GM12878 (cell line): ENCODE measurements around the gene LYPLAL1. TPM values are rescaled to one million over a fixed set of nuclear protein-coding genes. Genes with fewer than 3 reads are reported as not detected.

Experiments used
- ATAC-seq: fragments of 200-7000 bp; cut with Tn5 transposase; 3 replicates; pipeline ENCODE4 v1.9.1; 2020; ENCODE audit warnings: mild to moderate bottlenecking, moderate library complexity
- BruUV-seq: library from RNA; stranded (reverse); fragments of 400-500 nt; replicated peaks from 2 replicates; lab custom pipeline; 2021; lab: Mats Ljungman, UMichigan
- CTCF ChIA-PET: fragments of 300-600 bp; sonication (Branson Sonifier 250); formaldehyde crosslinking; extraction: SDS; loops from one replicate; lab custom pipeline; 2021; ENCODE audit warnings: inconsistent platforms; lab: Yijun Ruan, JAX
- POLR2A ChIA-PET: fragments of 350-600 bp; formaldehyde crosslinking; extraction: SDS; loops from one replicate; lab custom pipeline; 2021; ENCODE audit warnings: inconsistent platforms; lab: Charles Lee
- RAD21 ChIA-PET: fragments of 300-600 bp; sonication (Branson Sonifier 250); formaldehyde crosslinking; loops from one replicate; lab custom pipeline; 2023; ENCODE audit warnings: antibody characterized with exemption; ENCODE audit not compliant: unreplicated experiment; lab: Charles Lee
- SMC1A ChIA-PET: fragments of 300-600 bp; sonication (Branson Sonifier 250); formaldehyde crosslinking; loops from one replicate; lab custom pipeline; 2023; ENCODE audit not compliant: unreplicated experiment, uncharacterized antibody; lab: Charles Lee
- DNase-seq: peaks from one replicate; pipeline ENCODE4 v3.0.0-alpha.2; 2011; ENCODE audit warnings: low read depth, low spot score
- FAIRE-seq: peaks from 3 replicates; lab custom pipeline; 2011; peaks lifted over from hg19 to GRCh38; lab: Jason Lieb, UNC
- H2AFZ ChIP-seq: 2 replicates; pipeline ENCODE4 v1.6.0; 2011; ENCODE audit warnings: low read depth, low read length, control low read depth; ENCODE audit not compliant: control insufficient read depth
- H3K27ac ChIP-seq: 2 replicates; pipeline ENCODE4 v1.5.1; 2011; ENCODE audit warnings: control low read depth; ENCODE audit not compliant: control insufficient read depth, insufficient read depth
- H3K27me3 ChIP-seq, 2 experiments: replicated peaks in 1 of 2; 2 replicates each; pipeline versions ENCODE4 v1.6.0 to v1.6.1; 2011; ENCODE audit warnings: low read length in 1 of 2; ENCODE audit not compliant: control insufficient read depth in 2 of 2, insufficient read depth in 2 of 2
- H3K36me3 ChIP-seq, 2 experiments: 2 replicates each; pipeline ENCODE4 v1.5.1; 2011; ENCODE audit warnings: low read length in 1 of 2; ENCODE audit not compliant: control insufficient read depth in 2 of 2, insufficient read depth in 2 of 2
- H3K4me1 ChIP-seq: 2 replicates; pipeline ENCODE4 v1.6.1; 2011; ENCODE audit warnings: mild to moderate bottlenecking, low read length, moderate library complexity, mixed read lengths; ENCODE audit not compliant: control insufficient read depth, insufficient read depth
- H3K4me2 ChIP-seq: 2 replicates; pipeline ENCODE4 v1.6.0; 2011; ENCODE audit warnings: control low read depth; ENCODE audit not compliant: control insufficient read depth, insufficient read depth
- H3K4me3 ChIP-seq: fragments of 200-600 bp; sonication (generic); 2 replicates; pipeline ENCODE4 v1.5.1; 2016
- H3K79me2 ChIP-seq: 2 replicates; pipeline ENCODE4 v1.6.0; 2011; ENCODE audit warnings: low read length; ENCODE audit not compliant: control insufficient read depth, insufficient read depth
- H3K9ac ChIP-seq: 2 replicates; pipeline ENCODE4 v1.8.0; 2011; ENCODE audit warnings: low read length, control low read depth, mixed read lengths; ENCODE audit not compliant: control insufficient read depth, insufficient read depth
- H3K9me3 ChIP-seq: replicated peaks from 3 replicates; pipeline ENCODE4 v1.5.1; 2011; ENCODE audit warnings: mild to moderate bottlenecking, low read length; ENCODE audit not compliant: control insufficient read depth, insufficient read depth
- H4K20me1 ChIP-seq: 2 replicates; pipeline ENCODE4 v1.6.0; 2011; ENCODE audit not compliant: control insufficient read depth, insufficient read depth
- ETV6 ChIP-seq, 2 experiments: fragments of 450-650 bp in 1 of 2; IDR thresholded peaks in 1 of 2; conservative IDR thresholded peaks in 1 of 2; 2 replicates each; pipeline ENCODE4 v1.6.1; 2014; ENCODE audit warnings: antibody characterized with exemption in 1 of 2, borderline replicate concordance in 1 of 2, low read depth in 1 of 2, mild to moderate bottlenecking in 1 of 2, moderate library complexity in 1 of 2
- GABPA ChIP-seq: IDR thresholded peaks from 2 replicates; pipeline ENCODE4 v1.6.1; 2014; ENCODE audit warnings: antibody characterized with exemption, low read depth, mild to moderate bottlenecking, inconsistent platforms
- IRF3 ChIP-seq: fragments of 450-650 bp; IDR thresholded peaks from 2 replicates; pipeline ENCODE4 v1.6.1; 2014; ENCODE audit warnings: mild to moderate bottlenecking
- KAT2A ChIP-seq: conservative IDR thresholded peaks from 2 replicates; pipeline ENCODE4 v1.6.1; 2011; ENCODE audit warnings: low read depth, low read length; ENCODE audit not compliant: control insufficient read depth
- MEF2B ChIP-seq: fragments of 450-650 bp; IDR thresholded peaks from 2 replicates; pipeline ENCODE4 v1.6.1; 2018; ENCODE audit warnings: mild to moderate bottlenecking, moderate library complexity; ENCODE audit not compliant: partially characterized antibody, poor library complexity, severe bottlenecking
- MLLT1 ChIP-seq: fragments of 450-650 bp; IDR thresholded peaks from 2 replicates; pipeline ENCODE4 v1.6.1; 2016; ENCODE audit warnings: mild to moderate bottlenecking
- NKRF ChIP-seq: fragments of 450-650 bp; conservative IDR thresholded peaks from 2 replicates; pipeline ENCODE4 v1.6.1; 2017; ENCODE audit warnings: mild to moderate bottlenecking, moderate library complexity
- ZNF24 ChIP-seq: fragments of 450-650 bp; IDR thresholded peaks from 2 replicates; pipeline ENCODE4 v1.6.1; 2017; ENCODE audit warnings: antibody characterized with exemption, mild to moderate bottlenecking
- ZNF622 ChIP-seq: fragments of 450-650 bp; IDR thresholded peaks from 2 replicates; pipeline ENCODE4 v1.6.1; 2017; ENCODE audit warnings: mild to moderate bottlenecking, inconsistent platforms
- ZZZ3 ChIP-seq: IDR thresholded peaks from 2 replicates; pipeline ENCODE4 v1.6.1; 2011; ENCODE audit warnings: low read depth; ENCODE audit not compliant: control insufficient read depth, insufficient read length
- WGBS: methylation state at CpG from one replicate; pipeline ENCODE4 v1.1.6; 2016; ENCODE audit warnings: low lambda C conversion rate; ENCODE audit not compliant: insufficient replicate concordance, insufficient coverage; ENCODE audit errors: missing lambda C conversion rate; 5-methylcytosine and 5-hydroxymethylcytosine counted together
- in situ Hi-C: fragments of 300-500 bp; cut with MboI; formaldehyde crosslinking; loops from 9 replicates; pipeline ENCODE4 v1.14.3; 2018; ENCODE audit warnings: mixed read lengths
- intact Hi-C: fragments of 100-400 bp; cut with micrococcal nuclease; formaldehyde crosslinking; loops from one replicate; pipeline ENCODE4 v1.14.2; 2022; ENCODE audit not compliant: unreplicated experiment
- polyA plus RNA-seq, 11 experiments: library from polyadenylated mRNA; depleted of rRNA in 4 of 11; unstranded in 6 of 11; stranded (reverse) in 5 of 11; fragments of >200 nt; fragmentation: Nextera tagmentation in 4 of 11; fragmentation: Illumina TruSeq in 1 of 11; extraction: Ambion mirVana in 4 of 11; extraction: Trizol in 1 of 11; gene quantifications; 1 replicate in 1 of 11; 2 replicates in 10 of 11; pipeline versions ENCODE4 v1.2.1 to v1.2.3, GENCODE V29; 2011 to 2016; ENCODE audit warnings: inconsistent platforms in 2 of 11, missing spikeins in 2 of 11, low read depth in 1 of 11
- total RNA-seq, 4 experiments: library from RNA; depleted of rRNA in 3 of 4; stranded (reverse); fragments of >200 nt in 3 of 4; fragmentation: Illumina TruSeq in 1 of 4; extraction: Trizol in 1 of 4; gene quantifications; 2 replicates each; pipeline versions ENCODE4 v1.2.1 to v1.2.3, GENCODE V29; 2013 to 2021

The LYPLAL1 gene
- total and polyA plus RNA-seq, 10 of the 15 experiments (the other 5 are each of a cell fraction or from before 2014, with no cell fraction given), result 19.4 to 112 (median 40.5) TPM

- WGBS, result 3% methylated on average over 3 of the region's 3 CpGs
- ChIA-PET SMC1A (interaction anchor here (1.2 to 2.9 kb wide), 5 partner anchors 8 to 36 kb away, joined by 3 to 11 read pairs (median 7); no protein-coding TSS in a partner anchor), RAD21 (no interaction called here), POLR2A (no interaction called here), CTCF (no interaction called here)
- H3K4me1 ChIP-seq, result no peaks in the 10 kb centered on the region
- no peaks in the 10 kb centered on the region for H3K79me2 ChIP-seq
- H3K4me3 ChIP-seq, result no peak overlapping the region
- in situ Hi-C loops (no loop called here), intact Hi-C loops (no loop called here)
- no peak for DNase-seq
- no peak for FAIRE-seq
- H3K4me2 ChIP-seq, result no peak overlapping the region
- TF ChIP-seq NKRF (no peak), ZNF622 (no peak), ETV6 (conservative IDR thresholded peaks at IDR 0.05 in 1 of 2, IDR thresholded peaks at IDR 0.05 in 1 of 2; ENCODE audit: borderline replicate concordance in 1 of 2, low read depth in 1 of 2) (no peak), ZZZ3 (no peak), ZNF24 (0 out of 2 replicates have a peak, but pooled peaks have one; percentile 63), MEF2B (peak; percentile 16), KAT2A (no peak), MLLT1 (no peak), IRF3 (no peak), GABPA (no peak)
- no peak overlapping the region for H2AFZ ChIP-seq
- no peaks in the 10 kb centered on the region for H3K9me3 ChIP-seq
- H3K36me3 ChIP-seq, result no peaks in the 10 kb centered on the region
- H3K27me3 ChIP-seq, result no peaks in the 10 kb centered on the region
- BruUV-seq, result no TSS peak
- ATAC-seq, result peak; percentile 16; the same call in 1 of the 3 replicates
- no peaks in the 10 kb centered on the region for H4K20me1 ChIP-seq
- H3K27ac ChIP-seq, result no peak overlapping the region
- no peak overlapping the region for H3K9ac ChIP-seq
Observed at GRCh38 chr1:219152751-219153150, 20.9 kb upstream of the LYPLAL1 start.
